SJSA1 (cell line): Measurements from ENCODE around the gene FOXM1. TPM values are rescaled to one million over a fixed set of nuclear protein-coding genes. Genes with fewer than 3 reads are reported as not detected.
A peak's percentile ranks its signal among the peaks of the same experiment; 100 is the strongest.
"Not testable (repeated sequence)": the region's sequence is repeated elsewhere in the genome, so short reads cannot be mapped to it uniquely, and the experiment has no call there.

Experiments used
- DNase-seq, 2 experiments: peaks; one replicate each; pipeline ENCODE4 v3.0.0-alpha.2; 2015 to 2020; ENCODE audit warnings: low spot score in 2 of 2, low read depth in 1 of 2
- H3K27ac ChIP-seq: fragments of 250-450 bp; sonication (Bioruptor Pico); 2 replicates; pipeline ENCODE4 v1.5.1; 2020; ENCODE audit warnings: mild to moderate bottlenecking, moderate library complexity
- H3K27me3 ChIP-seq: fragments of 250-450 bp; sonication (Bioruptor Pico); replicated peaks from 2 replicates; pipeline ENCODE4 v1.5.1; 2020; ENCODE audit warnings: mild to moderate bottlenecking, moderate library complexity
- H3K36me3 ChIP-seq: fragments of 250-450 bp; sonication (Bioruptor Pico); 2 replicates; pipeline ENCODE4 v1.5.1; 2020; ENCODE audit warnings: mild to moderate bottlenecking
- H3K4me1 ChIP-seq: fragments of 250-450 bp; sonication (Bioruptor Pico); replicated peaks from 2 replicates; pipeline ENCODE4 v1.6.1; 2021; ENCODE audit warnings: mild to moderate bottlenecking
- H3K4me3 ChIP-seq: fragments of 250-450 bp; sonication (Bioruptor Pico); 2 replicates; pipeline ENCODE4 v1.5.1; 2020; ENCODE audit warnings: mild to moderate bottlenecking
- H3K9me3 ChIP-seq: fragments of 250-450 bp; sonication (Bioruptor Pico); replicated peaks from 2 replicates; pipeline ENCODE4 v1.5.1; 2020; ENCODE audit warnings: mild to moderate bottlenecking
- total RNA-seq: library from RNA; depleted of rRNA; stranded (reverse); fragments of >200 nt; shearing (Covaris generic); gene quantifications from 2 replicates; pipeline ENCODE4 v1.2.3, GENCODE V29; 2014

Gene FOXM1
- total RNA-seq, 1 experiment from 2014 or later = 66.4 TPM

DNA sequence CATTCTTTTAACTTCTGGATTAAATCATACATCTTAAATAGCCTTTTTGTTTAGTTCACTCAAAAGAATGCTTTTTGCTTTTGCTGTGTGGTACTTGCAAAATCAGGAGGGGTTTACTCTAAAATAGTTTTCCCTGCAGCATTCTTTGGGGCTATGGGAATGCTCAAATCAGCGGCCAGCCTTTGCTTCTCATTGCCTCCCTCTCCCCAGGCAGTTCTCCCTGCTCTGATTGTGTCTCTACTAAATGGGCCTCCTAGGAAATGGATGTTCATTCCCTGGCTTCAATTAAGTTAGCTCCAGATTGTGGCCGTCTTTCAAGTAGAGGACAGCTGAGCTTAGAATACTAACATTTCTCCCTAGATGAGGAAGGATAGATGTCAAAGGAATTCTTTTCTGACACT, 18.1 kb upstream of the FOXM1 start:
- no peaks in the 10 kb centered on the region for H3K9me3 ChIP-seq
- H3K4me3 ChIP-seq = no peak overlapping the region
- peaks cover 13% of the 10 kb centered on the region for H3K36me3 ChIP-seq
- H3K4me1 ChIP-seq = peaks cover 32% of the 10 kb centered on the region
- no peaks in the 10 kb centered on the region for H3K27me3 ChIP-seq
- DNase-seq = no peak
- H3K27ac ChIP-seq = 0 out of 2 replicates have a peak overlapping the region, but pooled peaks have one; percentile 14

DNA sequence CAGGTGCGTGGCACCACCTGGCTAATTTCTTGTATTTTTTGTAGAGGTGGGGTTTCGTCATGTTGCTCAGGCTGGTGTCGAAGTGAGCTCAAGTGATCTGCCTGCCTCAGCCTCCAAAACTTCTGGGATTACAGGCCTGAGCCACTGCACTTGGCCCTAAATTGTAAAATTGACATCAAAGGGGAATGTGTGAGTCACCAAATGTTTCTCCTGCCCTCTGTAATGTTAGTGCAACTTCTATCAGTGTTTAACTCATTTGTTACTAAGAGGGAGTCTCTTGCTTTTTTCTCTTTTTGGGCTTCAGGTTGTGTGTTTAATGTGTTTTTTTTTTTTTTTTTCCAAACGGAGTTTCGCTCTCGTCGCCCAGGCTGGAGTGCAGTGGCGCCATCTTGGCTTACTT, 16.0 kb upstream of the FOXM1 start:
- Histone ChIP-seq H3K27ac (peak overlapping the region; percentile 60), H3K27me3 (no peaks in the 10 kb centered on the region), H3K9me3 (no peaks in the 10 kb centered on the region), H3K36me3 (peaks cover 26% of the 10 kb centered on the region), H3K4me1 (peaks cover 33% of the 10 kb centered on the region), H3K4me3 (no peak overlapping the region)
- peak; percentile 64 to 73 for DNase-seq

DNA sequence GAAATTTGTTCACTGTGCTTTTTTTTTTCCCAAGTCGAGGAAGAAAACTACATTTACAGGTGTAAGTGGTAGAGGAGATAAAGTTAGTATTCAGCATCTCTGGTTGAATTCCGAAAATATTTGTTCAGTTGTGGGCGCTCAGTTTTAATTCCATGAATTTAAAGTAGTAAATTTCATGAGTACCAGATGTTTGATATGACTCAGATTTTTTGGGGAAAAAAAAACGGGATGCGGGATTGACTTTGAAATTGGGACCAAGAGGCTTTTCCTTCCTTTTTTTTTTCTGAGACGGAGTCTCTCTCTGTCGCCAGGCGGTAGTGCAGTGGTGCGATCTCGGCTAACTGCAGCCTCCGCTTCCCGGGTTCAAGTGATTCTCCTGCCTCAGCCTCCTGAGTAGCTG, 15.3 kb upstream of the FOXM1 start:
- DNase-seq = no peak
- Histone ChIP-seq H3K27me3 (no peaks in the 10 kb centered on the region), H3K4me1 (peaks cover 33% of the 10 kb centered on the region), H3K27ac (peak overlapping the region; percentile 60), H3K4me3 (no peak overlapping the region), H3K36me3 (peaks cover 28% of the 10 kb centered on the region), H3K9me3 (no peaks in the 10 kb centered on the region)

DNA sequence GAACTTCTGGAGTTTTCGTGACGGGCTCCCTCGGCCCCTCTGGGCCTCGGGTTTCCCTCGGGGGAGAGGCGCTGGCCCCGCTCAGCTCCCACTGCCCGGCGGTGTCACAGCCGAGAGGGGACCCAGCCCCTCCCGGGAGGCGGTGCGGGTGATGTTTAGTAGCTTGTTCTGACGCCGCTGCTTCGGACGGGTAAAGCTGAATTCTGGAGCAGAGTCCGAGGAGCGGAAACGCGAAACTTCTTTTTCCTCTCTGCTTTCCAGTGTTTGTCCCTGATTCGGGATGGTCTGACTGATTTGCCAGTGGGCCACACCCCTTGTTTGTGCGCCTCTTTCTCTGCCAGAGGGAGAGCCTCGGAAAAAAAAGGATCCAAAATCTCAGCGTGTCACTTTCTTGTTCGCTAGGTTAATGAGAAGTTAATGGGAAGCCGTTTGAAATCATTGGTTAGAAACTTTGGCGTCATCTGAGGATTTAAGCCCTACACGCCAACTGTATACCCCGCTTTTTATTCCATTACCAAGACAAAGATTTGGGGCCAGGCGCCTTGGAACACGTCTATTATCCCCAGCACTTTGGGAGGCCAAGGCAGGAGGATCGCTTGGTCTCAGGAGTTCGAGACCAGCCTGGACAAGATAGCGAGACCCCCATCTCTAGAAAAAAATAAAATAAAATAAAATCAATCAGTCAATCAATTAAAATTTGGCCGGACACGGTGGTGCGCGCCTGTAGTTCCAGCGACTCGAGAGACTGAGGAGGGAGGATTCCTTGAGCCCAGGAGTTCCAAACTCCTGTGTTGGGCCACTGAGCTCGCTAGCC, 14.5 kb upstream of the FOXM1 start:
- Histone ChIP-seq H3K4me1 (peaks cover 33% of the 10 kb centered on the region), H3K27ac (peak overlapping the region; percentile 55), H3K9me3 (no peaks in the 10 kb centered on the region), H3K27me3 (no peaks in the 10 kb centered on the region), H3K4me3 (peak overlapping the region; percentile 68), H3K36me3 (peaks cover 29% of the 10 kb centered on the region)
- DNase-seq = peak in 1 of 2 experiments; percentile 72

DNA sequence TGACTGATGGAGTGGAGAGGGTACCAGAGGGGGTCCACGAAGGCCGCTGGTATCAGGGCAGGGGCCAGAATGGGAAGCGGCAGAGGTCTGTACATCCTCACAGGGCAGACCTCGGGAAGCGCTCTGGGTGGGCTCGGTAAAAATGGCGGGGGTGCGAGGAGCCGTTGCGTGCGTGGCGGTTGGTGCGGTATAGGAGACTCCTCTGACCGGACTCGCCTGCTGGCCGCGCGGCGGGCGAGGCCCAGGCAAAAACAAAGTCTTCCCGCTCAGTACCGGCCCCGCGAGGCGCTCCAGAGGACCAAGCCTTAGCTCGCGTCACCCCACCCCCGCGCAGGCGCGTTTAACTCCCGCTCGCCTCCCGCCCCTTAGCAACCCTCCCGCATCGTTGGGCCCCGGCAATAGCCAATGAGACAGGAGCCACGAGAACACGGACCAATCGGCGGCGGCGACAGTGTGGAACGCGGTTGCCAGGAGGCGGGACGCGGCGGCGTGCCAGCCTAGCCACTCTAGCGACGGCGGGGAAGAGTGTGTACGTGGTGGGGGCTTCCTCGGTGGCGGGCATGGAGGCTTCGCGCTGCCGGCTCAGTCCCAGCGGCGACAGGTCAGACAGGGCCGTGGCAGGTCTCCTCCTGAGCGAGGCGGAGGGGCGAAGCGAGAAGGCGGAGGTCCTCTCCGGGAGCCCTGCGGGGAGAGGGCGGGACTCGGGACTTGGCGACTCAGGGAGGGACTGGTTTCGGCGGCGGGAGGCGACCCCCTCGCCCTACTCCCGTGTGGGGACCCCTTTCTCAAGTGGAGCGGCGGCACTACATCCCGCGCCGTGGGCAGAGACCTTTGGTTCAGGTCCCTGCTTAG, 13.6 kb upstream of the FOXM1 start, which contains the start of gene TULP3:
TSS of gene TULP3 (plus strand) at position 504 of the 852 bp plus-strand sequence. CDS start at position 561, 57 bp downstream.
- peak within 1 kb of the TSS; percentile 55 for H3K27ac ChIP-seq
- H3K9me3 ChIP-seq = no peaks in the 10 kb centered on the region
- H3K27me3 ChIP-seq = no peaks in the 10 kb centered on the region
- peak; percentile 98 to 99 for DNase-seq
- peaks cover 37% of the 10 kb centered on the region for H3K36me3 ChIP-seq
- H3K4me1 ChIP-seq = peaks cover 33% of the 10 kb centered on the region
- peak within 1 kb of the TSS; percentile 68 for H3K4me3 ChIP-seq

DNA sequence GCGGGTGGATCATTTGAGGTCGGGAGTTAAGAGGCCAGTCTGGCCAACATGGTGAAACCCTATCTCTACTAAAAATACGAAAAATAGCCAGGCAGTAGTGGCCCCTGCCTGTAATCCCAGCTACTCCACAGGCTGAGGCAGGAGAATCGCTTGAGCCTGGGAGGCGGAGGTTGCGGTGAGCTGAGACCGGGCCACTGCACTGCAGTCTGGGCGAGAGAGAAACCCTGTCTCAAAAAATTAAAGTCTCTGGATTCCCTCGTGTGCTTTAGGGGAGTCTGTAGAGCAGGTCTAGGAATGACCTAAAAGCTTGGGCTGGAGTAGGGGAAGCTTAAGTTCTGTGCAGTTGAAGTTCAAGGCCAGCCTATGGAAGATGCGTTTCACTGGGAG, 13.0 kb upstream of the FOXM1 start:
- Histone ChIP-seq H3K9me3 (no peaks in the 10 kb centered on the region), H3K27me3 (no peaks in the 10 kb centered on the region), H3K36me3 (peaks cover 43% of the 10 kb centered on the region), H3K4me1 (peaks cover 26% of the 10 kb centered on the region), H3K27ac (peak overlapping the region; percentile 55), H3K4me3 (peak overlapping the region; percentile 68)
- DNase-seq = no peak

DNA sequence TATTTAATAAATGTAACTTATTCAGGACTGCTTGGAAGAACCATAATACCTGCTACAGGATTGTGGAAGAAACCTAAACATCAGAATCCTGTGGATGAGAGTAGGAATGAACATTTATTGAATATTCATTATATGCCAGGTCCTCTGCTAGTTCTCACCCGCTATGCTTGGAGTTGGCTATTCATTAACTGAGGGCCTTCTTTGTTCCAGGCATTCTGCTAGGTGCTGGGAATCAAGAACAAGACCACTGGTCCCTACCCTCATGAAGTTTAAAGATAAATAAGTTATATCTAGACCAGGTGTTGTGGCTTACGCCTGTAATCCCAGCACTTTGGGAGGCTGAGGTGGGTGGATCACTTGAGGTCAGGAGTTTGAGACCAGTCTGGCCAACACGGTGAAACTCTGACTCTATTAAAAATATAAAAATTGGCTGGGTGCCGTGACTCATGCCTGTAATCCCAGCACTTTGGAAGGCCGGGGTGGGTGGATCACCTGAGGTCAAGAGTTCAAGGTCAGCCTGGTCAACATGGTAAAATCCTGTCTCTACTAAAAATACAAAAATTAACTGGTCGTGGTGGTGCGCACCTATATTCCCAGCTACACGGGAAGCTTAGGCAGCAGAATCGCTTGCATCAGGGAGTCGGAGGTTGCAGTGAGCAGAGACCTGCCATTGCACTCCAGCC, 9.9 kb upstream of the FOXM1 start:
- H3K27me3 ChIP-seq = no peaks in the 10 kb centered on the region
- H3K9me3 ChIP-seq = no peaks in the 10 kb centered on the region
- peaks cover 47% of the 10 kb centered on the region for H3K36me3 ChIP-seq
- DNase-seq = no peak
- no peak overlapping the region for H3K27ac ChIP-seq
- no peak overlapping the region for H3K4me3 ChIP-seq
- H3K4me1 ChIP-seq = peaks cover 7% of the 10 kb centered on the region

DNA sequence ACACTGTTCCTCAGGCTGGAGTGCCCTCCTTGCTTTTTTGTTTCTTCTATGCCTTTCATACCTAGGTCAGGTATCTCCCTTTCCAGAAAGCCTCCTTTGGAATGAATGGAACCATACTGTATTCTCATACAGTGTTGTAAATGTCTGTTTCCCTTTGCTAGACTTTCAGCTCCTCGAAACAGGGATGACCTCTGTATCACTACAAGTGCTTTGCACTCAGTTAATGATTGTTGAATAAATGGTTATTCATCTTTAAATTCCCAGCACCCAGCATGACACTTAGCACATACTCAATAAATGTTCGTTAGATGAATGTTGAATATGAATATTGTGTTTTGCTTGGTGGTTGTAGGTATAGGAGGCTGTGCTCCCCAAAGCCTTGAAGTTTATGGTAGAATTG, 7.8 kb upstream of the FOXM1 start:
- Histone ChIP-seq H3K9me3 (no peaks in the 10 kb centered on the region), H3K27me3 (no peaks in the 10 kb centered on the region), H3K4me1 (no peaks in the 10 kb centered on the region; the same call in 1 of the 2 replicates), H3K27ac (no peak overlapping the region), H3K4me3 (no peak overlapping the region), H3K36me3 (peaks cover 54% of the 10 kb centered on the region)
- no peak for DNase-seq

DNA sequence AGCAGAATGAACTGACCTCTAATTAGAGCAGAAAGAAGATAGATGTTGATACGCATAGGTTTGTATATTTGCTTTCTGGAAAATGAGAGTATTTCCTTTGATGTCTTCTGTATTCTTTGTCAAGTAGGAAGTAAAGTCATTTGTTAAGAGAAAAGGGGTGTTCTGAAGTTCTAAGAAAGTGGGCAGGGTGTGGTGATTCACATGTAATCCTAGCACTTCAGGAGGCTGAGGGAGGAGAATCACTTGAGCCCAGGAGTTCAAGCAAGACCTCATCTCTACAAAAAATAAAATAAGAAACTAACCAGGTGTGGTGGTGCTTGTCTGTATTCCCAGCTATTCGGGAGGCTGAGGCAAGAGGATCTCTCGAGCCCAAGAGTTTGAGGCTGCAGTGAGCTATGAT, 2.9 kb upstream of the FOXM1 start:
- no peak overlapping the region for H3K4me3 ChIP-seq
- H3K27me3 ChIP-seq = no peaks in the 10 kb centered on the region
- peaks cover 44% of the 10 kb centered on the region for H3K36me3 ChIP-seq
- H3K9me3 ChIP-seq = no peaks in the 10 kb centered on the region
- no peak for DNase-seq
- H3K27ac ChIP-seq = no peak overlapping the region
- H3K4me1 ChIP-seq = peaks cover 17% of the 10 kb centered on the region

DNA sequence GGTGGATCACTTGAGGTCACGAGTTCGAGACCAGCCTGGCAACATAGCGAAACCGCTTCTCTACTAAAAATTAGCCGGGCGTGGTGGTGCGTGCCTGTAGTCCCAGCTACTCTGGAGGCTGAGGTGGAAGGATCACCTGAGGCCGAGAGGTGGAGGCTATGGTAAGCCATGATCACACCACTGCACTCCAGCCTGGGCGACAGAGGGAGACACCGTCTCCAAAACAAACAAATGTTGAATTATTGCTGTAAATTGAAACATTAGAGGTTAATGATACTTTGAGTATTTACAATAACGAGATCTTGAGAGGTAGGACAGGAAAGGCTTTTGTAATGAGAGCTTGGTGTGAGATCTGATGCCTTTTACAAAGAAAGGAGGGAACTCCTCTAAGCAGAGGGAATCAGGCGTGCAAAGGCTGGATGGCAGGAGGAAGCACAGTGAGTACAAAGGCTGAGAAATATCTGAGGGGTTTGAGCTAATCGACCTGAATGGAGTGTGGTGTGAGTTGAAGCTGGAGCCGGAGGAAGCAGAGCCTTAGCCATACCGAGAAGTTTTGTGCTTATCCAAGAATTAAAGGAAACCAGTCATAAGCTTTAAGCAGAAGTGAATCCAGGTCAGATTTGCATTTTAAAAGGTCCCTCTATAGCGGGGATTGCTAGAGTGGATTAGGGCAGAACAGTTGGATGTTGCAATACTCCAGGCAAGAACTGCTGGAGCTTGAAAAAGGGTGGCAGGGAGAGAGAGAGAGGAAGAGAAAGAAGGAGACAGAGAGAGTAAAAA, 1.2 kb upstream of the FOXM1 start:
- Histone ChIP-seq H3K4me1 (peaks cover 17% of the 10 kb centered on the region), H3K27ac (peak overlapping the region; percentile 99), H3K4me3 (peak overlapping the region; percentile 96), H3K9me3 (no peaks in the 10 kb centered on the region), H3K36me3 (peaks cover 57% of the 10 kb centered on the region), H3K27me3 (no peaks in the 10 kb centered on the region)
- DNase-seq = no peak

DNA sequence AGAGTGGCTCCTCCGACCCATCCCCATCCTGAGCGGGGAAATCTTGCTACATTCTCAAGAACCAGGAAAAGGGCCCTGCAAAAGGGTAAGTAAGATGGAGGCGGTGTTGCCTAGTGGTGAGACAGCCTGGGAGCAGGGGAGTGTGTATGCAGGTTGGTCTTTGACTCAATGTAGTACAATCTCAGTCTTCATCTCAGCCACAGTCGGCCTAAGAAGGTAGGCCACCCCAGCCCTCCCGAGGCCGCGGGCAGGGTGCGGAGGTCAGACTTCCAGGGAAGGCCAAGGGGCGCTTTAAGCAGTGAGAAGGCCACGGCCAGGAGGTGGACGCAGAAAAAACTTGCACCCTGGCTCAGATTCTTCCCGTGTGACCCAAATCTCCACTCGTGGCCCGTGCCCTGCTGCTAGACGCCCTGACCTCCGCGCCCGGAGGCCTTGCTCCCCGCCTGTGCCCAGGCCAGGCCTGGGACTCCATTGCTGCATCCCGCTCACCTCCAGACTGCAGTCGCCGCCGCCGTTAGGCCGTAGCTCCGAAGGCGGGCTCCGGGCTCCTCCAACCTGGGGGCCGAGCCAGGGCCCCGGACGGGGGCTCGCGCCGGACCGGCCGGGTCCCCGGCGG, 435 bp downstream of the FOXM1 start:
- H3K36me3 ChIP-seq = peaks cover 73% of the 10 kb centered on the region
- peak overlapping the region; percentile 96 for H3K4me3 ChIP-seq
- H3K9me3 ChIP-seq = no peaks in the 10 kb centered on the region
- H3K27ac ChIP-seq = peak overlapping the region; percentile 99
- peak; percentile 55 to 78 for DNase-seq
- no peaks in the 10 kb centered on the region for H3K27me3 ChIP-seq
- H3K4me1 ChIP-seq = peaks cover 17% of the 10 kb centered on the region

DNA sequence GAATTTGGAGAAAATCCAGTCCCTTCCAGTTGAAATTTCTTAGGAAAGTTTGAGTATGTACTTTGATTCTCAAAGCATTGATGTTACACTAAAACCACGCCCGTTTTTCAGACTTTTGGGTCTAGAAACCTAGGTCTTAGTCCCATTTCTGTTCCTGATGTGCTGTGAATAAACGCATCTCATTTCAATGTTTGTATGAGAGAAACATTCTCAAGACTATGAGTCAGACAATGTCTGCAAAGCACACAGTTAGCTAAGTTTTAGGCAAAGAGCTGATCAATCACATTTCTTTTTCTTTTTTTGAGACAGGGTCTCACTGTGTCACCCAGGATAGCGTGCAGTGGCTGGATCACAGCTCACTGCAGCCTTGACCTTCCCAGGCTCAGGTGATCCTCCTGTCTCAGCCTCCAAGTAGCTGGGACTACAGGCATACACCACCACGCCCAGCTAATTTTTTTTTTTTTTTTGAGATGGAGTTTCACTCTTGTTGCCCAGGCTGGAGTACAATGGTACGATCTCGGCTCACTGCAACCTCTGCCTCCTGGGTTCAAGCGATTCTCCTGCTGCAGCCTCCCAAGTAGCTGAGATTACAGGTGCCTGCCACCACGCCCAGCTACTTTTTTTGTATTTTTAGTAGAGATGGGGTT, 7.9 kb downstream of the FOXM1 start:
- not testable (repeated sequence) for DNase-seq, H3K9me3 ChIP-seq, H3K27me3 ChIP-seq, H3K4me3 ChIP-seq
- Histone ChIP-seq H3K36me3 (peaks cover 95% of the 10 kb centered on the region), H3K27ac (peak overlapping the region; percentile 16), H3K4me1 (peaks cover 19% of the 10 kb centered on the region)
